B cell (primary cell): Measurements from ENCODE around the gene MRTFA.

Experiments used
- EZH2 ChIP-seq: IDR thresholded peaks from 2 replicates; pipeline ENCODE4 v1.6.1; 2012; ENCODE audit warnings: borderline replicate concordance, low read depth, mild to moderate bottlenecking, moderate library complexity, low read length; ENCODE audit not compliant: insufficient read depth, poor library complexity, severe bottlenecking
- TF ChIP-seq, protein P1 (sequence below): fragments of 200-600 bp; IDR thresholded peaks from one replicate; pipeline ENCODE4 v1.8.0; 2022; ENCODE audit warnings: antibody characterized with exemption, mild to moderate bottlenecking

DNA sequence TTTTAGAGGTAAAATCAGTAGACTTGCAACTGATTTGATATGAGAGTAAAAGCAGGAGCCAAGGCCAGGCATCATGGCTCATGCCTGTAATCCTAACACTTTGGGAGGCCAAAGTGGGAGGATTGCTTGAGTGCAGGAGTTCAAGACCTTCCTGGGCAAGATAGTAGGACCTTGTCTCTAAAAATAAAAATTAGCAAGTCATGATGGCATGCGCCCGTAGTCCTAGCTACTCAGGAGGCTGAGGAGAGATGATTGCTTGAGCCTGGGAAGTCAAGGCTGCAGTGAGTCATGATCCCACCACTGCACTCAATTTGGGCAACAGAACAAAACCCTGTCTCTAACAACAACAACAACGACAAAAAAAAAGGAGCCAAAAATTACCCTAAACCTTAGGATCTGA is 252.6 kb downstream of the MRTFA start:
- TF ChIP-seq, protein P1, sequence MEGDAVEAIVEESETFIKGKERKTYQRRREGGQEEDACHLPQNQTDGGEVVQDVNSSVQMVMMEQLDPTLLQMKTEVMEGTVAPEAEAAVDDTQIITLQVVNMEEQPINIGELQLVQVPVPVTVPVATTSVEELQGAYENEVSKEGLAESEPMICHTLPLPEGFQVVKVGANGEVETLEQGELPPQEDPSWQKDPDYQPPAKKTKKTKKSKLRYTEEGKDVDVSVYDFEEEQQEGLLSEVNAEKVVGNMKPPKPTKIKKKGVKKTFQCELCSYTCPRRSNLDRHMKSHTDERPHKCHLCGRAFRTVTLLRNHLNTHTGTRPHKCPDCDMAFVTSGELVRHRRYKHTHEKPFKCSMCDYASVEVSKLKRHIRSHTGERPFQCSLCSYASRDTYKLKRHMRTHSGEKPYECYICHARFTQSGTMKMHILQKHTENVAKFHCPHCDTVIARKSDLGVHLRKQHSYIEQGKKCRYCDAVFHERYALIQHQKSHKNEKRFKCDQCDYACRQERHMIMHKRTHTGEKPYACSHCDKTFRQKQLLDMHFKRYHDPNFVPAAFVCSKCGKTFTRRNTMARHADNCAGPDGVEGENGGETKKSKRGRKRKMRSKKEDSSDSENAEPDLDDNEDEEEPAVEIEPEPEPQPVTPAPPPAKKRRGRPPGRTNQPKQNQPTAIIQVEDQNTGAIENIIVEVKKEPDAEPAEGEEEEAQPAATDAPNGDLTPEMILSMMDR = no peak
- no peak for TF ChIP-seq EZH2
